HTERT RPE-1 (cell line): Measurements from ENCODE around the gene FNDC1.

Source experiments
- in situ Hi-C: fragments of 300-500 bp; cut with MboI; formaldehyde crosslinking; loops from 4 replicates; pipeline ENCODE4 v1.14.3; 2020; ENCODE audit warnings: low sequenced_read_pairs

The FNDC1 gene

GRCh38 chr6:159157431-159157830 lies 11.8 kb upstream of the FNDC1 start:
- in situ Hi-C loops: no loop called here

- in situ Hi-C loops: no loop called here
Observed at GRCh38 chr6:159161839-159162238, 7.4 kb upstream of the FNDC1 start.

GRCh38 chr6:159163901-159164370 lies 5.3 kb upstream of the FNDC1 start:
- in situ Hi-C loops: no loop called here

- in situ Hi-C loops: no loop called here
Observed at GRCh38 chr6:159168536-159169192, 536 bp upstream of the FNDC1 start.

GRCh38 chr6:159169557-159170332 lies 545 bp downstream of the FNDC1 start:
- in situ Hi-C loops: no loop called here

- in situ Hi-C loops: no loop called here
Observed at GRCh38 chr6:159170333-159170672, 1.1 kb downstream of the FNDC1 start.

- in situ Hi-C loops: no loop called here
Observed at GRCh38 chr6:159170999-159171712, 2.0 kb downstream of the FNDC1 start.

GRCh38 chr6:159172091-159172491 lies 2.9 kb downstream of the FNDC1 start:
- in situ Hi-C loops: no loop called here

- in situ Hi-C loops: no loop called here
Observed at GRCh38 chr6:159174263-159174969, 5.2 kb downstream of the FNDC1 start.

- in situ Hi-C loops: no loop called here
Observed at GRCh38 chr6:159176913-159177312, 7.7 kb downstream of the FNDC1 start.

- in situ Hi-C loops: no loop called here
Observed at GRCh38 chr6:159178847-159179246, 9.6 kb downstream of the FNDC1 start.

GRCh38 chr6:159180001-159180400 lies 10.8 kb downstream of the FNDC1 start:
- in situ Hi-C loops: no loop called here

- in situ Hi-C loops: no loop called here
Observed at GRCh38 chr6:159181914-159182313, 12.7 kb downstream of the FNDC1 start.

GRCh38 chr6:159184559-159184958 lies 15.4 kb downstream of the FNDC1 start:
- in situ Hi-C loops: no loop called here

GRCh38 chr6:159190460-159190859 lies 21.3 kb downstream of the FNDC1 start:
- in situ Hi-C loops: no loop called here

GRCh38 chr6:159193923-159194322 lies 24.7 kb downstream of the FNDC1 start:
- in situ Hi-C loops: no loop called here

GRCh38 chr6:159194421-159194820 lies 25.2 kb downstream of the FNDC1 start:
- in situ Hi-C loops: no loop called here

- in situ Hi-C loops: no loop called here
Observed at GRCh38 chr6:159196430-159196975, 27.3 kb downstream of the FNDC1 start.

- in situ Hi-C loops: no loop called here
Observed at GRCh38 chr6:159197251-159197650, 28.1 kb downstream of the FNDC1 start.

- in situ Hi-C loops: no loop called here
Observed at GRCh38 chr6:159201336-159201735, 32.1 kb downstream of the FNDC1 start.
